OCI-LY3 (cell line): ENCODE measurements around the gene C11orf68.

ENCODE experiments used
- H2AFZ ChIP-seq: fragments of 200-600, 300-600 bp; shearing (Covaris generic); 2 replicates; pipeline ENCODE4 v1.6.0; 2014; ENCODE audit warnings: antibody characterized with exemption, low read depth, low read length
- H3K27ac ChIP-seq: fragments of 200-600, 300-600 bp; sonication (generic); 2 replicates; pipeline ENCODE4 v1.5.1; 2014; ENCODE audit warnings: mild to moderate bottlenecking, low read length, moderate library complexity, mixed read lengths
- H3K27me3 ChIP-seq: fragments of 200-600, 300-600 bp; sonication (generic); 2 replicates; pipeline ENCODE4 v1.6.1; 2014; ENCODE audit warnings: low read depth, low read length, mixed read lengths
- H3K36me3 ChIP-seq: fragments of 200-600, 300-600 bp; sonication (generic); replicated peaks from 2 replicates; pipeline ENCODE3; 2014; ENCODE audit warnings: low read depth, low read length, mixed read lengths
- H3K4me1 ChIP-seq: fragments of 300-600, 200-600 bp; sonication (generic); 2 replicates; pipeline ENCODE4 v1.6.1; 2014; ENCODE audit warnings: low read length, mixed read lengths
- H3K4me2 ChIP-seq: fragments of 200-600, 300-600 bp; sonication (generic); 2 replicates; pipeline ENCODE4 v1.6.1; 2014; ENCODE audit warnings: low read length, mixed read lengths
- H3K4me3 ChIP-seq: fragments of 300-600, 200-600 bp; sonication (generic); 2 replicates; pipeline ENCODE4 v1.5.1; 2014; ENCODE audit warnings: antibody characterized with exemption, mild to moderate bottlenecking, low read length, moderate library complexity
- H3K79me2 ChIP-seq: fragments of 300-600, 200-600 bp; shearing (Covaris generic); 2 replicates; pipeline ENCODE4 v1.6.1; 2014; ENCODE audit warnings: mild to moderate bottlenecking, low read length, mixed read lengths
- H3K9ac ChIP-seq: fragments of 300-600, 200-600 bp; shearing (Covaris generic); 2 replicates; pipeline ENCODE4 v1.6.0; 2014; ENCODE audit warnings: mild to moderate bottlenecking, low read length, moderate library complexity
- H3K9me3 ChIP-seq: fragments of 200-600, 300-600 bp; shearing (Covaris generic); 2 replicates; pipeline ENCODE4 v1.6.1; 2014; ENCODE audit warnings: low read length, mixed read lengths; ENCODE audit not compliant: insufficient read depth
- H4K20me1 ChIP-seq: fragments of 200-600, 300-600 bp; sonication (generic); 2 replicates; pipeline ENCODE4 v1.6.1; 2016; ENCODE audit warnings: low read length, mixed read lengths; ENCODE audit not compliant: insufficient read depth
- CTCF ChIP-seq: fragments of 200-600, 300-600 bp; sonication (generic); IDR thresholded peaks from 2 replicates; pipeline ENCODE4 v1.5.1; 2014; ENCODE audit warnings: antibody characterized with exemption, low read length, low read depth
- EZH2phosphoT487 ChIP-seq: fragments of 200-600 bp; shearing (Covaris generic); IDR thresholded peaks from 2 replicates; pipeline ENCODE4 v1.6.1; 2018; ENCODE audit warnings: antibody characterized with exemption, mixed run types, low read depth

The C11orf68 gene

GRCh38 chr11:65947603-65948125 lies 28.8 kb upstream of the C11orf68 start:
- Histone ChIP-seq H3K9ac (no peak overlapping the region), H3K9me3 (no peaks in the 10 kb centered on the region), H2AFZ (no peak overlapping the region), H3K79me2 (no peaks in the 10 kb centered on the region), H4K20me1 (no peaks in the 10 kb centered on the region), H3K4me2 (no peak overlapping the region), H3K36me3 (no peaks in the 10 kb centered on the region), H3K4me1 (no peaks in the 10 kb centered on the region), H3K27me3 (no peaks in the 10 kb centered on the region), H3K27ac (no peak overlapping the region), H3K4me3 (no peak overlapping the region)
- TF ChIP-seq EZH2phosphoT487: no peak

- TF ChIP-seq EZH2phosphoT487: no peak
- no peak for TF ChIP-seq CTCF
- Histone ChIP-seq H3K79me2 (no peaks in the 10 kb centered on the region), H3K36me3 (no peaks in the 10 kb centered on the region), H3K9ac (no peak overlapping the region), H3K27ac (no peak overlapping the region), H3K4me1 (no peaks in the 10 kb centered on the region), H3K4me2 (no peak overlapping the region), H3K9me3 (no peaks in the 10 kb centered on the region), H2AFZ (no peak overlapping the region), H4K20me1 (no peaks in the 10 kb centered on the region), H3K4me3 (no peak overlapping the region), H3K27me3 (no peaks in the 10 kb centered on the region)
These were observed 28.3 kb upstream of the C11orf68 start for GRCh38 chr11:65947133-65947532.

- no peak overlapping the region for H3K9ac ChIP-seq
- peaks cover 4% of the 10 kb centered on the region for H3K4me1 ChIP-seq
- H2AFZ ChIP-seq: no peak overlapping the region
- H3K79me2 ChIP-seq: no peaks in the 10 kb centered on the region
- no peak overlapping the region for H3K4me2 ChIP-seq
- no peaks in the 10 kb centered on the region for H3K36me3 ChIP-seq
- H3K4me3 ChIP-seq: no peak overlapping the region
- TF ChIP-seq EZH2phosphoT487 (no peak), CTCF (no peak)
- H4K20me1 ChIP-seq: no peaks in the 10 kb centered on the region
- H3K27me3 ChIP-seq: no peaks in the 10 kb centered on the region
- no peak overlapping the region for H3K27ac ChIP-seq
- no peaks in the 10 kb centered on the region for H3K9me3 ChIP-seq
These were observed 27.8 kb upstream of the C11orf68 start for GRCh38 chr11:65946655-65947054.

GRCh38 chr11:65945941-65946558 lies 27.2 kb upstream of the C11orf68 start:
- Histone ChIP-seq H3K9ac (no peak overlapping the region), H3K4me1 (peaks cover 10% of the 10 kb centered on the region), H3K36me3 (no peaks in the 10 kb centered on the region), H3K27ac (no peak overlapping the region), H2AFZ (no peak overlapping the region), H3K4me3 (no peak overlapping the region), H3K9me3 (no peaks in the 10 kb centered on the region), H4K20me1 (no peaks in the 10 kb centered on the region), H3K4me2 (no peak overlapping the region), H3K27me3 (no peaks in the 10 kb centered on the region), H3K79me2 (no peaks in the 10 kb centered on the region)
- no peak for TF ChIP-seq EZH2phosphoT487
- no peak for TF ChIP-seq CTCF
